ENCODE data around the gene ACOT12. TPM values are rescaled to one million over a fixed set of nuclear protein-coding genes. Genes with fewer than 3 reads are reported as not detected.
A peak's percentile ranks its signal among the peaks of the same experiment; 100 is the strongest.

ACOT12 gene
- total RNA-seq (1 to 10 TPM in 1 of 5 experiments, under 1 TPM in 1, not detected in 3; 0.46 to 1.1 TPM), polyA plus RNA-seq (not detected), total RNA-seq (not detected)

GRCh38 chr5:81393783-81394718, at the start of gene ACOT12:
Gene ACOT12, minus strand, starts transcription at chr5:81394134. Its CDS starts 20 bp downstream, at chr5:81394114.
- DNase-seq = no peak
- Histone ChIP-seq H3K9me3 (ENCODE audit: control insufficient read depth in 2 of 3, low read length in 3 of 3) (peaks cover 0 to 4% (median 0%) of the 10 kb centered on the region in 3 experiments), H3K36me3 (ENCODE audit: control insufficient read depth in 2 of 3, insufficient read depth in 3 of 3, low read length in 3 of 3) (no peaks in the 10 kb centered on the region), H3K4me3 (ENCODE audit: low read length) (no peak within 1 kb of the TSS), H3K27ac (ENCODE audit: low read depth, low read length) (no peak within 1 kb of the TSS), H3K4me1 (ENCODE audit: control insufficient read depth in 2 of 2, insufficient read depth in 2 of 2, low read length in 2 of 2) (no peaks in the 10 kb centered on the region), H3K27me3 (ENCODE audit: control insufficient read depth in 2 of 2, insufficient read depth in 2 of 2, low read length in 2 of 2) (peaks cover 0 to 10% of the 10 kb centered on the region in 2 donors)
- peaks cover 0 to 9% (median under 1%) of the 10 kb centered on the region in 5 donors for H3K36me3 Mint-ChIP-seq
- intact Hi-C loops (cut with micrococcal nuclease) = no loop called here
- peak within 1 kb of the TSS; percentile 23 to 69 (median 54) for H3K4me3 Mint-ChIP-seq
- H3K27ac Mint-ChIP-seq = no peak within 1 kb of the TSS
- CTCF ChIA-PET = interaction anchor here (0.7 to 0.8 kb wide), 2 partner anchors 31 to 866 kb away, joined by 3 read pairs; no protein-coding TSS in a partner anchor
- ATAC-seq = peak; percentile 24
- H3K27me3 Mint-ChIP-seq = peaks cover 55 to 76% (median 63%) of the 10 kb centered on the region in 5 donors
- POLR2A ChIA-PET = interaction anchor here (0.5 to 0.7 kb wide), 2 partner anchors 115 to 661 kb away, joined by 3 read pairs; no protein-coding TSS in a partner anchor
- peaks cover 0 to 12% (median 7%) of the 10 kb centered on the region in 11 donors for H3K9me3 Mint-ChIP-seq
- peaks cover 0 to 8% (median 2%) of the 10 kb centered on the region in 7 donors for H3K4me1 Mint-ChIP-seq

- intact Hi-C loops (cut with micrococcal nuclease) = no loop called here
- no peaks in the 10 kb centered on the region for H3K9me3 Mint-ChIP-seq
- no peak overlapping the region for H3K4me3 Mint-ChIP-seq
- H3K27ac Mint-ChIP-seq = no peak overlapping the region
- peaks cover 0 to 12% (median 8%) of the 10 kb centered on the region in 5 donors for H3K36me3 Mint-ChIP-seq
- Histone ChIP-seq H3K9me3 (ENCODE audit: control insufficient read depth in 2 of 3, low read length in 3 of 3) (no peaks in the 10 kb centered on the region), H3K27me3 (ENCODE audit: control insufficient read depth in 2 of 2, insufficient read depth in 2 of 2, low read length in 2 of 2) (no peaks in the 10 kb centered on the region), H3K36me3 (ENCODE audit: control insufficient read depth in 2 of 3, insufficient read depth in 3 of 3, low read length in 3 of 3) (peaks cover 0 to 5% (median 0%) of the 10 kb centered on the region in 3 experiments), H3K27ac (ENCODE audit: low read depth, low read length) (no peak overlapping the region), H3K4me1 (ENCODE audit: control insufficient read depth in 2 of 2, insufficient read depth in 2 of 2, low read length in 2 of 2) (no peaks in the 10 kb centered on the region), H3K4me3 (ENCODE audit: low read length) (no peak overlapping the region)
- DNase-seq (no peak), ATAC-seq (no peak)
- H3K27me3 Mint-ChIP-seq = no peaks in the 10 kb centered on the region
- ChIA-PET CTCF (no interaction called here), POLR2A (no interaction called here)
- H3K4me1 Mint-ChIP-seq = peaks cover 0 to 4% (median 0%) of the 10 kb centered on the region in 7 donors
Measured at GRCh38 chr5:81435023-81435422, 41.1 kb upstream of the ACOT12 start.

- peaks cover 7 to 24% (median 12%) of the 10 kb centered on the region in 7 donors for H3K4me1 Mint-ChIP-seq
- ATAC-seq (no peak), DNase-seq (no peak)
- ChIA-PET POLR2A (no interaction called here), CTCF (interaction anchor here (0.6 to 1.7 kb wide), 2 partner anchors 546 to 796 kb away, joined by 3 to 5 read pairs; no protein-coding TSS in a partner anchor)
- no peaks in the 10 kb centered on the region for H3K27me3 Mint-ChIP-seq
- H3K4me3 ChIP-seq (ENCODE audit: low read length) = no peak overlapping the region
- no peak overlapping the region for H3K4me3 Mint-ChIP-seq
- no peaks in the 10 kb centered on the region for H3K9me3 ChIP-seq (ENCODE audit: control insufficient read depth in 2 of 3, low read length in 3 of 3)
- peaks cover 0 to 6% of the 10 kb centered on the region in 2 donors for H3K4me1 ChIP-seq (ENCODE audit: control insufficient read depth in 2 of 2, insufficient read depth in 2 of 2, low read length in 2 of 2)
- H3K9me3 Mint-ChIP-seq = no peaks in the 10 kb centered on the region
- no peak overlapping the region for H3K27ac ChIP-seq (ENCODE audit: low read depth, low read length)
- no peaks in the 10 kb centered on the region for H3K27me3 ChIP-seq (ENCODE audit: control insufficient read depth in 2 of 2, insufficient read depth in 2 of 2, low read length in 2 of 2)
- intact Hi-C loops (cut with micrococcal nuclease) = loop anchor here (5.0 kb wide), 3 partner anchors 77 to 542 kb away; partner anchors contain the start of gene ATG10 (in 2 of the 2)
- no peak overlapping the region for H3K27ac Mint-ChIP-seq
- H3K36me3 ChIP-seq (ENCODE audit: control insufficient read depth in 2 of 3, insufficient read depth in 3 of 3, low read length in 3 of 3) = peaks cover 0 to 5% (median 0%) of the 10 kb centered on the region in 3 experiments
- peaks cover 0 to 10% (median 0%) of the 10 kb centered on the region in 5 donors for H3K36me3 Mint-ChIP-seq
Measured at GRCh38 chr5:81429985-81430384, 36.1 kb upstream of the ACOT12 start.

GRCh38 chr5:81429363-81429762, 35.4 kb upstream of the ACOT12 start:
- ChIA-PET CTCF (interaction anchor here (1.7 kb wide), 1 partner anchor 797 kb away, joined by 5 read pairs; no protein-coding TSS in a partner anchor), POLR2A (no interaction called here)
- peaks cover 0 to 5% (median 0%) of the 10 kb centered on the region in 5 donors for H3K36me3 Mint-ChIP-seq
- Histone ChIP-seq H3K4me3 (ENCODE audit: low read length) (no peak overlapping the region), H3K4me1 (ENCODE audit: control insufficient read depth in 2 of 2, insufficient read depth in 2 of 2, low read length in 2 of 2) (peaks cover 0 to 6% of the 10 kb centered on the region in 2 donors), H3K9me3 (ENCODE audit: control insufficient read depth in 2 of 3, low read length in 3 of 3) (no peaks in the 10 kb centered on the region), H3K27me3 (ENCODE audit: control insufficient read depth in 2 of 2, insufficient read depth in 2 of 2, low read length in 2 of 2) (no peaks in the 10 kb centered on the region), H3K36me3 (ENCODE audit: control insufficient read depth in 2 of 3, insufficient read depth in 3 of 3, low read length in 3 of 3) (peaks cover 0 to 5% (median 0%) of the 10 kb centered on the region in 3 experiments), H3K27ac (ENCODE audit: low read depth, low read length) (no peak overlapping the region)
- no peaks in the 10 kb centered on the region for H3K27me3 Mint-ChIP-seq
- DNase-seq (no peak), ATAC-seq (no peak)
- H3K4me3 Mint-ChIP-seq = no peak overlapping the region
- peak overlapping the region in 3 of 9 donors; percentile 38 to 59 (median 59) for H3K27ac Mint-ChIP-seq
- intact Hi-C loops (cut with micrococcal nuclease) = loop anchor here (5.0 kb wide), 3 partner anchors 78 to 543 kb away; partner anchors contain the start of gene ATG10 (in 2 of the 2)
- H3K4me1 Mint-ChIP-seq = peaks cover 4 to 24% (median 12%) of the 10 kb centered on the region in 7 donors
- H3K9me3 Mint-ChIP-seq = no peaks in the 10 kb centered on the region

GRCh38 chr5:81428861-81429260, 34.9 kb upstream of the ACOT12 start:
- Mint-ChIP-seq H3K4me3 (no peak overlapping the region), H3K27ac (peak overlapping the region in 5 of 9 donors; percentile 20 to 59 (median 57)), H3K4me1 (peaks cover 4 to 24% (median 12%) of the 10 kb centered on the region in 7 donors), H3K9me3 (no peaks in the 10 kb centered on the region), H3K36me3 (peaks cover 0 to 6% (median under 1%) of the 10 kb centered on the region in 5 donors), H3K27me3 (no peaks in the 10 kb centered on the region)
- POLR2A ChIA-PET = interaction anchor here (0.8 kb wide), 1 partner anchor 725 kb away, joined by 3 read pairs; no protein-coding TSS in a partner anchor
- no peak overlapping the region for H3K27ac ChIP-seq (ENCODE audit: low read depth, low read length)
- no peak for DNase-seq
- peaks cover 0 to 6% of the 10 kb centered on the region in 2 donors for H3K4me1 ChIP-seq (ENCODE audit: control insufficient read depth in 2 of 2, insufficient read depth in 2 of 2, low read length in 2 of 2)
- no peaks in the 10 kb centered on the region for H3K27me3 ChIP-seq (ENCODE audit: control insufficient read depth in 2 of 2, insufficient read depth in 2 of 2, low read length in 2 of 2)
- H3K4me3 ChIP-seq (ENCODE audit: low read length) = no peak overlapping the region
- CTCF ChIA-PET = interaction anchor here (1.7 kb wide), 1 partner anchor 797 kb away, joined by 5 read pairs; no protein-coding TSS in a partner anchor
- H3K36me3 ChIP-seq (ENCODE audit: control insufficient read depth in 2 of 3, insufficient read depth in 3 of 3, low read length in 3 of 3) = peaks cover 0 to 3% (median 0%) of the 10 kb centered on the region in 3 experiments
- intact Hi-C loops (cut with micrococcal nuclease) = loop anchor here (5.0 kb wide), 3 partner anchors 78 to 543 kb away; partner anchors contain the start of gene ATG10 (in 2 of the 2)
- H3K9me3 ChIP-seq (ENCODE audit: control insufficient read depth in 2 of 3, low read length in 3 of 3) = no peaks in the 10 kb centered on the region
- no peak for ATAC-seq

GRCh38 chr5:81428446-81428845, 34.5 kb upstream of the ACOT12 start:
- H3K27ac Mint-ChIP-seq = peak overlapping the region in 7 of 9 donors; percentile 20 to 62 (median 57)
- Histone ChIP-seq H3K4me1 (ENCODE audit: control insufficient read depth in 2 of 2, insufficient read depth in 2 of 2, low read length in 2 of 2) (peaks cover 0 to 6% of the 10 kb centered on the region in 2 donors), H3K36me3 (ENCODE audit: control insufficient read depth in 2 of 3, insufficient read depth in 3 of 3, low read length in 3 of 3) (no peaks in the 10 kb centered on the region), H3K9me3 (ENCODE audit: control insufficient read depth in 2 of 3, low read length in 3 of 3) (no peaks in the 10 kb centered on the region), H3K4me3 (ENCODE audit: low read length) (no peak overlapping the region), H3K27me3 (ENCODE audit: control insufficient read depth in 2 of 2, insufficient read depth in 2 of 2, low read length in 2 of 2) (no peaks in the 10 kb centered on the region), H3K27ac (ENCODE audit: low read depth, low read length) (no peak overlapping the region)
- peaks cover 4 to 24% (median 12%) of the 10 kb centered on the region in 7 donors for H3K4me1 Mint-ChIP-seq
- DNase-seq (no peak), ATAC-seq (no peak)
- CTCF ChIA-PET = interaction anchor here (1.7 kb wide), 1 partner anchor 798 kb away, joined by 5 read pairs; no protein-coding TSS in a partner anchor
- no peak overlapping the region for H3K4me3 Mint-ChIP-seq
- POLR2A ChIA-PET = interaction anchor here (0.8 kb wide), 1 partner anchor 725 kb away, joined by 3 read pairs; no protein-coding TSS in a partner anchor
- no peaks in the 10 kb centered on the region for H3K27me3 Mint-ChIP-seq
- peaks cover 0 to 8% (median 3%) of the 10 kb centered on the region in 5 donors for H3K36me3 Mint-ChIP-seq
- intact Hi-C loops (cut with micrococcal nuclease) = loop anchor here (5.0 kb wide), 3 partner anchors 79 to 544 kb away; partner anchors contain the start of gene ATG10 (in 2 of the 2)
- no peaks in the 10 kb centered on the region for H3K9me3 Mint-ChIP-seq

Measured in naive thymus-derived CD4-positive, alpha-beta T cell (primary cell).